GM12875 (cell line): Measurements from ENCODE around the gene PLAC9.
"Not testable (repeated sequence)": the region's sequence is repeated elsewhere in the genome, so short reads cannot be mapped to it uniquely, and the experiment has no call there.

ENCODE experiments used
- H3K4me3 ChIP-seq: one replicate; pipeline ENCODE4 v1.5.1; 2011; ENCODE audit warnings: low read depth, low read length, control low read depth
- CTCF ChIP-seq: IDR thresholded peaks from 2 replicates; pipeline ENCODE4 v1.5.1; 2011; ENCODE audit warnings: low read depth, mild to moderate bottlenecking, control low read depth, inconsistent platforms, low read length, moderate library complexity, borderline replicate concordance; ENCODE audit not compliant: insufficient read depth

PLAC9 gene

GRCh38 chr10:80133206-80133605 lies 676 bp downstream of the PLAC9 start:
- no peak for TF ChIP-seq CTCF
- no peak overlapping the region for H3K4me3 ChIP-seq

- H3K4me3 ChIP-seq: not testable (repeated sequence)
These were observed 1.2 kb downstream of the PLAC9 start for GRCh38 chr10:80133687-80134086.

GRCh38 chr10:80136134-80136571 lies 3.6 kb downstream of the PLAC9 start:
- no peak for TF ChIP-seq CTCF
- H3K4me3 ChIP-seq: no peak overlapping the region

GRCh38 chr10:80137031-80137862 lies 4.7 kb downstream of the PLAC9 start:
- H3K4me3 ChIP-seq: no peak overlapping the region
- no peak for TF ChIP-seq CTCF

- no peak overlapping the region for H3K4me3 ChIP-seq
- no peak for TF ChIP-seq CTCF
These were observed 5.4 kb downstream of the PLAC9 start for GRCh38 chr10:80137920-80138319.

- TF ChIP-seq CTCF: no peak
- H3K4me3 ChIP-seq: no peak overlapping the region
These were observed 6.7 kb downstream of the PLAC9 start for GRCh38 chr10:80139265-80139664.

GRCh38 chr10:80140251-80140650 lies 7.7 kb downstream of the PLAC9 start:
- no peak overlapping the region for H3K4me3 ChIP-seq
- no peak for TF ChIP-seq CTCF
